IMR-90 (cell line): Measurements from ENCODE around the gene SH3BP5. TPM values are rescaled to one million over a fixed set of nuclear protein-coding genes. Genes with fewer than 3 reads are reported as not detected.

Source experiments
- ATAC-seq: fragments of 200-7000 bp; cut with Tn5 transposase; 2 replicates; pipeline ENCODE4 v1.9.1; 2020; ENCODE audit warnings: low read depth, mild to moderate bottlenecking, moderate library complexity
- BruUV-seq: library from RNA; stranded (reverse); fragments of 400-500 nt; replicated peaks from 2 replicates; lab custom pipeline; 2021; lab: Mats Ljungman, UMichigan
- CTCF ChIA-PET: fragments of 300-600 bp; formaldehyde crosslinking; extraction: SDS; loops from one replicate; lab custom pipeline; 2021; ENCODE audit warnings: antibody characterized with exemption; lab: Yijun Ruan, JAX
- POLR2A ChIA-PET: fragments of 300-600 bp; sonication (Branson Sonifier 250); formaldehyde crosslinking; loops from one replicate; lab custom pipeline; 2022; ENCODE audit warnings: antibody characterized with exemption; ENCODE audit not compliant: unreplicated experiment; lab: Charles Lee
- DNase-seq: peaks from one replicate; pipeline ENCODE4 v3.0.0; 2013
- H2AFZ ChIP-seq: replicated peaks from 2 replicates; pipeline ENCODE3; 2013; ENCODE audit warnings: low read length, mild to moderate bottlenecking; ENCODE audit not compliant: poor library complexity
- H2AK5ac ChIP-seq: 2 replicates; pipeline ENCODE4 v1.6.1; 2013; ENCODE audit warnings: low read depth, low read length, inconsistent platforms
- H2AK9ac ChIP-seq: replicated peaks from 2 replicates; pipeline ENCODE3; 2013; ENCODE audit warnings: mild to moderate bottlenecking, low read depth, low read length, moderate library complexity; ENCODE audit not compliant: poor library complexity
- H2BK120ac ChIP-seq: 2 replicates; pipeline ENCODE4 v1.6.1; 2013; ENCODE audit warnings: low read depth, low read length, inconsistent platforms
- H2BK15ac ChIP-seq: 3 replicates; pipeline ENCODE4 v1.6.1; 2013; ENCODE audit warnings: low read depth, low read length, inconsistent platforms
- H2BK20ac ChIP-seq: 2 replicates; pipeline ENCODE4 v1.6.1; 2013; ENCODE audit warnings: low read depth, mild to moderate bottlenecking, inconsistent platforms, low read length, moderate library complexity
- H2BK5ac ChIP-seq: 2 replicates; pipeline ENCODE4 v1.6.1; 2013; ENCODE audit warnings: mild to moderate bottlenecking, low read depth, low read length, inconsistent platforms; ENCODE audit not compliant: poor library complexity, severe bottlenecking
- H3K14ac ChIP-seq: replicated peaks from 2 replicates; pipeline ENCODE4 v1.6.1; 2013; ENCODE audit warnings: low read depth, low read length, inconsistent platforms
- H3K18ac ChIP-seq: 2 replicates; pipeline ENCODE4 v1.6.1; 2013; ENCODE audit warnings: low read depth, low read length, control low read depth
- H3K23ac ChIP-seq: 2 replicates; pipeline ENCODE4 v1.6.1; 2013; ENCODE audit warnings: low read depth, low read length, inconsistent platforms
- H3K27ac ChIP-seq: 2 replicates; pipeline ENCODE4 v1.5.1; 2013; ENCODE audit warnings: mild to moderate bottlenecking, control low read depth, low read length; ENCODE audit not compliant: insufficient read depth
- H3K27me3 ChIP-seq: 2 replicates; pipeline ENCODE4 v1.6.1; 2013; ENCODE audit warnings: low read length; ENCODE audit not compliant: control insufficient read depth, insufficient read depth
- H3K36me3 ChIP-seq: 2 replicates; pipeline ENCODE4 v1.6.1; 2013; ENCODE audit warnings: low read length, mixed read lengths; ENCODE audit not compliant: control insufficient read depth, insufficient read depth
- H3K4ac ChIP-seq: 2 replicates; pipeline ENCODE4 v1.6.1; 2013; ENCODE audit warnings: low read depth, low read length, inconsistent platforms
- H3K4me1 ChIP-seq: 2 replicates; pipeline ENCODE4 v1.6.1; 2013; ENCODE audit warnings: low read length, mixed read lengths; ENCODE audit not compliant: control insufficient read depth, insufficient read depth
- H3K4me2 ChIP-seq: 2 replicates; pipeline ENCODE4 v1.6.1; 2013; ENCODE audit warnings: low read depth, mild to moderate bottlenecking, control low read depth, low read length, moderate library complexity
- H3K4me3 ChIP-seq: 2 replicates; pipeline ENCODE4 v1.5.1; 2013; ENCODE audit warnings: low read depth, mild to moderate bottlenecking, control low read depth, low read length, moderate library complexity; ENCODE audit not compliant: insufficient read depth
- H3K56ac ChIP-seq: 2 replicates; pipeline ENCODE4 v1.6.1; 2013; ENCODE audit warnings: low read length, inconsistent platforms; ENCODE audit not compliant: insufficient read depth; ENCODE audit errors: extremely low read depth
- H3K79me1 ChIP-seq, 2 experiments: 2 replicates each; pipeline ENCODE4 v1.6.1; 2013; ENCODE audit warnings: low read length in 2 of 2, inconsistent platforms in 1 of 2, low read depth in 1 of 2
- H3K9ac ChIP-seq: 2 replicates; pipeline ENCODE4 v1.6.1; 2013; ENCODE audit warnings: low read depth, low read length, control low read depth
- H3K9me1 ChIP-seq: 2 replicates; pipeline ENCODE4 v1.6.1; 2013; ENCODE audit warnings: low read length, inconsistent platforms; ENCODE audit not compliant: insufficient read depth
- H3K9me3 ChIP-seq: 2 replicates; pipeline ENCODE4 v1.6.1; 2013; ENCODE audit warnings: low read length; ENCODE audit not compliant: control insufficient read depth, insufficient read depth
- H4K20me1 ChIP-seq: 2 replicates; pipeline ENCODE4 v1.6.1; 2013; ENCODE audit warnings: low read length, inconsistent platforms; ENCODE audit not compliant: insufficient read depth
- H4K5ac ChIP-seq: 2 replicates; pipeline ENCODE4 v1.6.1; 2013; ENCODE audit warnings: mild to moderate bottlenecking, low read depth, low read length, control low read depth
- H4K8ac ChIP-seq, 2 experiments: 2 replicates each; pipeline ENCODE4 v1.6.1; 2013; ENCODE audit warnings: low read depth in 2 of 2, low read length in 2 of 2, control low read depth in 1 of 2, inconsistent platforms in 1 of 2
- H4K91ac ChIP-seq: 2 replicates; pipeline ENCODE4 v1.6.1; 2013; ENCODE audit warnings: low read depth, low read length, inconsistent platforms; ENCODE audit not compliant: insufficient read depth
- CTCF ChIP-seq: conservative IDR thresholded peaks from 2 replicates; pipeline ENCODE4 v1.5.1; 2012; ENCODE audit warnings: mild to moderate bottlenecking, low read depth, low read length, improper control_type of control experiment
- RAD21 ChIP-seq: IDR thresholded peaks from 2 replicates; pipeline ENCODE4 v1.6.1; 2012; ENCODE audit warnings: low read length, improper control_type of control experiment
- USF2 ChIP-seq: fragments of 150-350 bp; IDR thresholded peaks from 2 replicates; pipeline ENCODE4 v1.6.1; 2017; ENCODE audit warnings: mild to moderate bottlenecking, antibody characterized with exemption, low read length, low read depth
- WGBS, 2 experiments: methylation state at CpG; one replicate each; pipeline versions ENCODE4 v1.1.5 to v1.1.7; 2013; ENCODE audit warnings: missing lambda C conversion rate in 2 of 2; ENCODE audit not compliant: insufficient read length in 1 of 2; ENCODE audit errors: extremely low coverage in 2 of 2; 5-methylcytosine and 5-hydroxymethylcytosine counted together
- dilution Hi-C: fragments of 300-500 bp; cut with HindIII; formaldehyde crosslinking; loops from one replicate; pipeline ENCODE4 v1.14.3; 2018; ENCODE audit warnings: low sequenced_read_pairs; ENCODE audit not compliant: unreplicated experiment
- in situ Hi-C: fragments of 300-500 bp; cut with MboI; formaldehyde crosslinking; loops from 3 replicates; pipeline ENCODE4 v1.14.3; 2019; ENCODE audit warnings: low sequenced_read_pairs, inconsistent platforms, mixed read lengths
- intact Hi-C: fragments of 100-400 bp; cut with micrococcal nuclease; formaldehyde crosslinking; loops from 2 replicates; pipeline ENCODE4 v1.10.0; 2022
- polyA plus RNA-seq, 3 experiments: library from polyadenylated mRNA; depleted of rRNA; stranded (reverse); fragments of >200 nt; gene quantifications; 2 replicates each; pipeline ENCODE4 v1.2.3, GENCODE V29; 2012; ENCODE audit warnings: low replicate concordance in 1 of 3
- total RNA-seq: library from RNA; depleted of rRNA; stranded (reverse); fragments of >200 nt; gene quantifications from 2 replicates; pipeline ENCODE4 v1.2.3, GENCODE V29; 2012

SH3BP5 gene
- total and polyA plus RNA-seq, 2 of the 4 experiments (the other 2 are of a cell fraction): 14.0 to 23.5 TPM

GRCh38 chr3:15241341-15241740 lies 91.0 kb downstream of the SH3BP5 start:
- Histone ChIP-seq H4K5ac (no peak overlapping the region), H3K23ac (no peak overlapping the region), H3K9me3 (no peaks in the 10 kb centered on the region), H2AFZ (no peak overlapping the region), H3K27ac (no peak overlapping the region), H2BK15ac (no peak overlapping the region), H3K4me1 (no peaks in the 10 kb centered on the region), H3K36me3 (peaks cover 30% of the 10 kb centered on the region), H3K4me2 (no peak overlapping the region), H3K9ac (no peak overlapping the region), H4K91ac (no peak overlapping the region), H3K14ac (no peak overlapping the region), H2AK9ac (no peak overlapping the region), H3K79me1 (peaks cover 0 to 3% of the 10 kb centered on the region in 2 experiments; a peak in 1 of 4 replicates), H2BK120ac (no peak overlapping the region), H2BK20ac (no peak overlapping the region), H2BK5ac (no peak overlapping the region), H3K4me3 (no peak overlapping the region), H3K56ac (no peak overlapping the region), H4K8ac (no peak overlapping the region), H3K18ac (no peak overlapping the region), H2AK5ac (no peak overlapping the region), H4K20me1 (no peaks in the 10 kb centered on the region), H3K9me1 (no peaks in the 10 kb centered on the region), H3K4ac (no peak overlapping the region), H3K27me3 (no peaks in the 10 kb centered on the region)
- 0 out of 2 replicates have a peak, but pooled peaks have one; percentile 21 for TF ChIP-seq CTCF
- 0 out of 2 replicates have a peak, but pooled peaks have one; percentile 3 for TF ChIP-seq RAD21
- TF ChIP-seq USF2: no peak
- BruUV-seq: no TSS peak
- CTCF ChIA-PET: interaction anchor here (1.3 kb wide), 1 partner anchor 132 kb away, joined by 3 read pairs; no protein-coding TSS in a partner anchor
- ATAC-seq (no peak), DNase-seq (no peak)
- intact Hi-C loops: no loop called here
- POLR2A ChIA-PET: no interaction called here
- dilution Hi-C loops: no loop called here
- WGBS, 2 experiments: no CpG with 5 or more reads among the region's 1 CpG
- in situ Hi-C loops: loop anchor here (25.0 kb wide), 1 partner anchor 446 kb away; no protein-coding TSS in a partner anchor
